Dendritic cell treated with granulocyte-macrophage colony-stimulating factor and Interleukin-4, amounts not matched to agents 40 ng/mL and 50 ng/mL, for 4 days (primary cell): ENCODE measurements around the gene ATXN1.
A peak's percentile ranks its signal among the peaks of the same experiment; 100 is the strongest.
"Not testable (repeated sequence)": the region's sequence is repeated elsewhere in the genome, so short reads cannot be mapped to it uniquely, and the experiment has no call there.

Experiments
- H3K27ac Mint-ChIP-seq: one replicate; pipeline ENCODE4 v1.8.0; 2022; ENCODE audit warnings: mild to moderate bottlenecking, mixed read lengths
- H3K27me3 Mint-ChIP-seq: one replicate; pipeline ENCODE4 v1.8.0; 2022; ENCODE audit warnings: mild to moderate bottlenecking, mixed read lengths
- H3K36me3 Mint-ChIP-seq: one replicate; pipeline ENCODE4 v1.8.0; 2022; ENCODE audit warnings: low read depth, mixed read lengths
- H3K4me1 Mint-ChIP-seq: one replicate; pipeline ENCODE4 v1.8.0; 2022; ENCODE audit warnings: low read depth, mixed read lengths
- H3K4me3 Mint-ChIP-seq: one replicate; pipeline ENCODE4 v1.8.0; 2022; ENCODE audit warnings: mild to moderate bottlenecking, moderate library complexity, mixed read lengths
- H3K9me3 Mint-ChIP-seq: one replicate; pipeline ENCODE4 v1.8.0; 2022; ENCODE audit warnings: mixed read lengths
- intact Hi-C: fragments of 100-400 bp; cut with micrococcal nuclease; formaldehyde crosslinking; loops from one replicate; pipeline ENCODE4 v1.15.0; 2022

ATXN1 gene

DNA sequence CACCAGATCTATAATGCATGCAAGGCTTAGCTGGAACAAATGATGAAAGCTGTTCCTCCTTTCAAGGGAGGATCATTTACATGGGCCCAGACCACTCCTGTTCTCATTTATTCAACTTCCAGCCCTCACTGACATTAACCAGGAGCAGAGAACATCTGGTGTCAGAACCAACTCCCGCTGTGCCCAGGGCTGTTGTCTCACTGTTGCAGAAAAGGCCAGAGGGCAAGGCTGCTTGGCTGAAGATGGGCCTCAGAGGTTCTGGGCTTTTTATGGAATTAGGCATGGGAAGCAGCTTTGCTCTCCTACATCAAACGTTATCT lies 358.7 kb downstream of the ATXN1 start:
- H3K27ac Mint-ChIP-seq, result peak overlapping the region; percentile 30
- no peak overlapping the region for H3K4me3 Mint-ChIP-seq
- H3K9me3 Mint-ChIP-seq, result no peaks in the 10 kb centered on the region
- peaks cover 48% of the 10 kb centered on the region for H3K4me1 Mint-ChIP-seq
- peaks cover 60% of the 10 kb centered on the region for H3K36me3 Mint-ChIP-seq
- intact Hi-C loops, result no loop called here
- no peaks in the 10 kb centered on the region for H3K27me3 Mint-ChIP-seq

DNA sequence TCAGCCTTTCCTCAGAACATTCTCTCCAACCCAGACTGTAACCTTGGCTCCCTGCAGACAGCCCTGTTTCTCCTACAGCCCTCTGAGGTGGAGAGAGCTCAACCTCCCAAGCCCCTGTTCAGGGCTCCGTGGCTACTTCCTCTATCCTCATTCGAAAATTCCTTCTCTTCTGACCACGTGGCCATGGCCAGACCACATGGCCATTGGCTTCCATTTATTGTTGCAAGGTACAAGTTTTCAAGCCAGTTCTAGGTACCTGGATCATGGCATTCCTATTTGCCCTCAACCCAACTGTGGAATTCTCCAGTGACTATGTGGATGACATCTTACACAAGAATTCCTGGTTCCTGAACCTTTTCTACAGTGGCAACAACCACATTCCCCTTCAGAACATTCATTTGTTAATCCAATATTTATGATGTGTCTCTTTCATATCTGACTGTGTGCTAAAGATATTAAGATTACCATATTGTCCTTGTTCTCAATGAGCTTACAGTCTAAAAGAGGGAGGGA lies 361.0 kb downstream of the ATXN1 start:
- peaks cover 60% of the 10 kb centered on the region for H3K36me3 Mint-ChIP-seq
- H3K9me3 Mint-ChIP-seq, result no peaks in the 10 kb centered on the region
- no peaks in the 10 kb centered on the region for H3K27me3 Mint-ChIP-seq
- peaks cover 38% of the 10 kb centered on the region for H3K4me1 Mint-ChIP-seq
- intact Hi-C loops, result no loop called here
- H3K27ac Mint-ChIP-seq, result no peak overlapping the region
- H3K4me3 Mint-ChIP-seq, result no peak overlapping the region

GRCh38 chr6:16399695-16400094 lies 361.6 kb downstream of the ATXN1 start:
- Mint-ChIP-seq H3K4me1 (peaks cover 32% of the 10 kb centered on the region), H3K27me3 (no peaks in the 10 kb centered on the region), H3K36me3 (peaks cover 56% of the 10 kb centered on the region), H3K4me3 (no peak overlapping the region), H3K9me3 (no peaks in the 10 kb centered on the region), H3K27ac (no peak overlapping the region)
- intact Hi-C loops, result no loop called here

GRCh38 chr6:16399158-16399557 lies 362.1 kb downstream of the ATXN1 start:
- Mint-ChIP-seq H3K27ac (no peak overlapping the region), H3K36me3 (peaks cover 51% of the 10 kb centered on the region), H3K4me3 (no peak overlapping the region), H3K4me1 (peaks cover 27% of the 10 kb centered on the region), H3K27me3 (no peaks in the 10 kb centered on the region), H3K9me3 (no peaks in the 10 kb centered on the region)
- intact Hi-C loops, result no loop called here

DNA sequence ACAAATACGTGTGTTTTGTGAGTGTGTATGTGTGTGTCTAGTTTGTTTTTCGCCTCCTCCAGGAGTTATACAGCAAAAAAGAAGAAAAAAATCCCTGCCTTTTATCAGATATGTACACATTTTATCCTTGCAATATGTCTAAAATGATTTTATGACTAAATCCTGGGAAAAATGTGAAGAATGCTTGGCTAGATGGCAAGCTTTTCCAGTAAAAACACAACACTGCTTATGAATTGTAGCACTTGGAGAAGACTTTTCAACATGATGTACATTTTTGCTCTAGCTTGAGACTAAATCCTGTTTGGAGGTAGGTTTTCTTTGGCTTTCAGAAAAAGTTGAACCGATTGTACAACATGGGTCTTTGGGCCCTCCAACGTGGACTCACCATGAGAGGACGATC lies 362.7 kb downstream of the ATXN1 start:
- H3K27me3 Mint-ChIP-seq, result no peaks in the 10 kb centered on the region
- intact Hi-C loops, result no loop called here
- H3K4me3 Mint-ChIP-seq, result no peak overlapping the region
- peaks cover 22% of the 10 kb centered on the region for H3K4me1 Mint-ChIP-seq
- no peaks in the 10 kb centered on the region for H3K9me3 Mint-ChIP-seq
- H3K36me3 Mint-ChIP-seq, result peaks cover 48% of the 10 kb centered on the region
- H3K27ac Mint-ChIP-seq, result no peak overlapping the region

- Mint-ChIP-seq H3K4me1 (peaks cover 17% of the 10 kb centered on the region), H3K36me3 (peaks cover 44% of the 10 kb centered on the region), H3K9me3 (no peaks in the 10 kb centered on the region), H3K4me3 (no peak overlapping the region), H3K27ac (no peak overlapping the region), H3K27me3 (no peaks in the 10 kb centered on the region)
- intact Hi-C loops, result no loop called here
Observed at GRCh38 chr6:16397623-16398022, 363.6 kb downstream of the ATXN1 start.

DNA sequence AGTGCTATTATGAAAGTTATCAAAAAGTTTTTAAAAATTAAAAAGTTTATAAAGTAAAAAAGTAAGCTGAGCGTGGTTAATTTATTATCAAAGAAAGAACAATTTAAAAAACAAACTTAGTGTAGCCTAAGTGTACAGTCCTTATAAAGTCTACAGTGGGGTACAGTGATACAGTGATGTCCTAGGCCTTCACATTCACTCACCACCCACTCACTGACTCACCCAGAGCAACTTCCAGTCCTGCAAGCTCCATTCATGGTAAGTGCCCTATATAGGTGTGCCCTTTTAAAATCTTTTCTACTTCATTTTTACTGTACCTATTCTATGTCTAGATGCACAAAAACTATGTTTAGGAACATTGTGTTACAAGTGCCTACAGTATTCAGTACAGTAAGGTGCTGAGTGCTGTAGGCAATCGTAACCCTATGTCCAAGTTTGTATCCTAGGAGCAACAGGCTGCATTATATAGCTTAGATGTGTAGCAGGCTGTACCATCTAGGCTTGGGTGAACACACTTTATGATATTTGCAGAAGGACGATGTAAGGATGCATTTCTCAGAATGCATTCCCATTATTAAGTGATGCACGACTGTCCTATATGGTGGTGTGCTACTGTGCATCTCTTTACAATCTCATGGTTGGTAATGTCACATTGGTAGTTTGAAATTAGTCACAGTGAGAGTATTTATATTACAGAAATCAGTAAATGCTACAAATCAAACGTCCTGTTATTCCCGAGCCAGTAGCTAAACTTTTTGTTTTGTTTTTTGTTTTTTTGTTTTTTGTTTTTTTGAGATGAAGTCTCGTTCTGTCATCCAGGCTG lies 364.6 kb downstream of the ATXN1 start:
- Mint-ChIP-seq H3K9me3 (no peaks in the 10 kb centered on the region), H3K27ac (no peak overlapping the region), H3K36me3 (peaks cover 36% of the 10 kb centered on the region), H3K27me3 (no peaks in the 10 kb centered on the region), H3K4me1 (peaks cover 8% of the 10 kb centered on the region), H3K4me3 (no peak overlapping the region)
- intact Hi-C loops, result no loop called here

- Mint-ChIP-seq H3K36me3 (peaks cover 18% of the 10 kb centered on the region), H3K9me3 (no peaks in the 10 kb centered on the region), H3K27ac (no peak overlapping the region), H3K27me3 (no peaks in the 10 kb centered on the region), H3K4me3 (no peak overlapping the region), H3K4me1 (no peaks in the 10 kb centered on the region)
- intact Hi-C loops, result no loop called here
Observed at GRCh38 chr6:16394632-16395031, 366.6 kb downstream of the ATXN1 start.

DNA sequence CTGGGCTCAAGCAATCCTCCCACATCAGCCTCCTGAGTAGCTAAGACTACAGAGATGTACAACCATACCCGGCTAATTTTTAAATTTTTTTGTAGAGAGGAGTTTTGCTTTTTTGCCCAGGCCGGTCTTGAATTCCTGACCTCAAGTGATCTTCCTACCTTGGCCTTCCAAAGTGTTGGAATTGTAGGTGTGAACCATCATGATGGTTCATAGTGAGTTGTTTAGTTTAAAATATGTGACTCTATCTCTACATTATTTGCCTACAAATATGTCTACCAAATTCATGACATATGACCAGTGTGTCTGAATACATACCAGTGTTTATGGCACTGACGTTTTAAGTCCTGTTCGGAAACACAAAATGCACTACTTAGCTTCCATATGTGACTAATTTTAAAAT lies 367.9 kb downstream of the ATXN1 start:
- Mint-ChIP-seq H3K9me3 (no peaks in the 10 kb centered on the region), H3K4me1 (peaks cover 5% of the 10 kb centered on the region), H3K4me3 (no peak overlapping the region), H3K27ac (no peak overlapping the region), H3K36me3 (peaks cover 8% of the 10 kb centered on the region), H3K27me3 (no peaks in the 10 kb centered on the region)
- intact Hi-C loops, result no loop called here

DNA sequence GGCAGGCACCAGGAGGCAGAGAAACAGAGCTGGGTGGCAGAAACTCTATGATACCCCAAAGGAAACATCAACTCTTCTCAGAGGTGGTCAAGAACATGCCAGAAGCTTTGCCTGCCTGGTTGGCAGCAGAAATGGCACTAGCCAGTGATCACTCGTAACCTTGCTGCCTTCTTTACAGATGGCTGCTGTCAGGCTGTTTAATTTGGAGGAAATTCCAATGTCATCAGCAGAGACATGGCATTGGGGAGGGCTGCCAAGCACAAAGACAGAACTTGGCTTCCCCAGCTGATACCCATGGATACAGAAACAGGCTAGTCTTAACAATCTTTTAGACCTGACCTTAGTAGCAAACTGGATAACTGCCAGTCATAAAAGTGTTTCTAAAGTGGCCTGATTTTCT lies 369.2 kb downstream of the ATXN1 start:
- intact Hi-C loops, result no loop called here
- Mint-ChIP-seq H3K36me3 (peaks cover 12% of the 10 kb centered on the region), H3K9me3 (no peaks in the 10 kb centered on the region), H3K4me1 (peaks cover 5% of the 10 kb centered on the region), H3K4me3 (no peak overlapping the region), H3K27me3 (no peaks in the 10 kb centered on the region), H3K27ac (no peak overlapping the region)

DNA sequence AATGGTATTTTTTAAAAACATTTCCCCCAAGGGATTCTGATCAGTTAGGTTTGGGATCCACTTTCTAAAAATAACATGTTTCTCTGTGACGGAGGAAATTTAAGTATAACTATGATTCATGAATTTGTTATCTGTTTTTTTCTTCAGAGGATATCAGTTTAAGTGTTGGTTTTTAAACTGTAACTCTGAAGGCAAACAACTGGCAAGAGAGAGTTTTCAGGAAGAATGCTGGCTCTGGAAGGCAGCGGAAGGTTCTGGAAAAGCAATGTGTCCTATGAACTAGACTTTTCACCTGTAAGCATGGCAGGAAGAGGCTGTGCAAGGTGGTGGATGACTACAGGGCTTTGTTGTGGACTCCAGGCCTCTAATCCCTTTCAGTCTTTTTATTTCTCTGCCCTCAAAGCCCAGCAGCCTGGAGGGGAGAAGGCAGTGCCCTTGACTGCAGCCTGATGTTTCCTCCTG lies 369.8 kb downstream of the ATXN1 start:
- no peak overlapping the region for H3K4me3 Mint-ChIP-seq
- no peaks in the 10 kb centered on the region for H3K27me3 Mint-ChIP-seq
- H3K36me3 Mint-ChIP-seq, result peaks cover 17% of the 10 kb centered on the region
- H3K27ac Mint-ChIP-seq, result no peak overlapping the region
- H3K4me1 Mint-ChIP-seq, result peaks cover 5% of the 10 kb centered on the region
- intact Hi-C loops, result no loop called here
- no peaks in the 10 kb centered on the region for H3K9me3 Mint-ChIP-seq

- H3K27ac Mint-ChIP-seq, H3K9me3 Mint-ChIP-seq, H3K4me1 Mint-ChIP-seq, H3K27me3 Mint-ChIP-seq, intact Hi-C loops, H3K4me3 Mint-ChIP-seq: not testable (repeated sequence)
- peaks cover 22% of the 10 kb centered on the region for H3K36me3 Mint-ChIP-seq
Observed at GRCh38 chr6:16390909-16391450, 370.3 kb downstream of the ATXN1 start.

DNA sequence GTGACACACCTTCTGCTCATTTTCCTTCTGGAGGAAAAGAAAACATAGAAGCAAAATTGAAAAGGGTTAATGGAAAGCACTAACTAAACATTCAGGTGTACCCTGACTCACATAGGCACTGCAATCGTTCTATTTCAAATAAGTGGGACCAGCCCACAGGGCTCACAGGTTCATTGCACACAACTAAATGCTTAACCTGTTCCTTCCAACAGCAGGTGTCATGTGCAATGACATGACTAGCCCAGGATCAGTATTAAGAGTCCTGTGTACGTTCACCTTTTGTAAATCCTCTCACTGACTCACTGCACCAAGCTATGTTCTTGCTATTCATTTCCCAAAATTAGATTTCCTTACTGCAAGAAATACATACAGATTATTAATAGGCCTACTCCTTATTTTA lies 371.6 kb downstream of the ATXN1 start:
- peaks cover 35% of the 10 kb centered on the region for H3K36me3 Mint-ChIP-seq

DNA sequence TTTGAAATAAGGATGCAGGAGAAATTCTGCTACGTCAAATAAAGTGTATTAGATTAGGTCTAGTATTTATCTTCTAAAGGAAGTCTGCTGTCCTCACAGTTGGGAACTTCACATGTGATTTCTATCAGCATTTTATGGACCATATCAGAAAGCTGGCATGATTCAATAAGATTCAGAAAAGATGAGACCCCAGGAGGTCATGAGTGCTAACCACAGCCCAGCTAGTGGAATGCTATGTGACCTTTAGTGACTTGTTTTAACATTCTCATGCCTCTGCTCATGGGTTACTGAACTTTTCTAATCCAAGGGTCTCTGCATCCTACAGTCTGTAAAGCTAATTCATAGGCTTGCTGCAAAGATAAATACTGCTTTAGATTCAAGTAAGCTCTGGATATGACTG lies 372.8 kb downstream of the ATXN1 start:
- no peaks in the 10 kb centered on the region for H3K27me3 Mint-ChIP-seq

More for the DNA sequence above, 371.6 kb downstream of the ATXN1 start:
- Mint-ChIP-seq H3K4me3 (no peak overlapping the region), H3K27ac (no peak overlapping the region), H3K9me3 (peaks cover 10% of the 10 kb centered on the region), H3K4me1 (peaks cover 12% of the 10 kb centered on the region), H3K27me3 (no peaks in the 10 kb centered on the region)
- intact Hi-C loops, result no loop called here

More for the DNA sequence above, 372.8 kb downstream of the ATXN1 start:
- intact Hi-C loops, result no loop called here
- Mint-ChIP-seq H3K4me3 (no peak overlapping the region), H3K27ac (no peak overlapping the region), H3K4me1 (peaks cover 12% of the 10 kb centered on the region), H3K36me3 (peaks cover 42% of the 10 kb centered on the region), H3K9me3 (peaks cover 15% of the 10 kb centered on the region)
